ENCODE data around the gene HSD17B8. TPM values are rescaled to one million over a fixed set of nuclear protein-coding genes. Genes with fewer than 3 reads are reported as not detected.

The HSD17B8 gene
- total and polyA plus RNA-seq, 2 donors (not counting 1 experiment from before 2014, with no cell fraction given) = 10.8 to 25.5 TPM

- Histone ChIP-seq H3K9ac (ENCODE audit: low read length) (no peak overlapping the region), H3K4me1 (ENCODE audit: control insufficient read depth in 2 of 2, insufficient read depth in 2 of 2, low read length in 2 of 2) (peaks cover 18 to 20% of the 10 kb centered on the region in 2 donors), H3K4me2 (replicated peaks; ENCODE audit: low read depth, low read length, poor library complexity, severe bottlenecking) (no peak overlapping the region), H3K27me3 (replicated peaks in 1 of 4; ENCODE audit: control extremely low read depth in 1 of 4, control insufficient read depth in 3 of 4, insufficient read depth in 4 of 4, low read length in 3 of 4) (peaks cover 0 to 58% (median 17%) of the 10 kb centered on the region in 4 experiments), H3K36me3 (replicated peaks in 1 of 2; ENCODE audit: control extremely low read depth in 1 of 2, control insufficient read depth in 1 of 2, extremely low read depth in 1 of 2, insufficient read depth in 2 of 2, low read length in 1 of 2) (peaks cover 0 to 17% of the 10 kb centered on the region in 2 experiments), H2AFZ (ENCODE audit: insufficient read depth, low read depth, low read length, poor library complexity, severe bottlenecking) (no peak overlapping the region), H3K4me3 (ENCODE audit: control extremely low read depth in 1 of 5, extremely low read depth in 1 of 5, insufficient read depth in 1 of 5, low read depth in 2 of 5, low read length in 4 of 5) (no peak overlapping the region), H3K27ac (ENCODE audit: low read length in 2 of 2) (no peak overlapping the region), H3K79me2 (ENCODE audit: control insufficient read depth, insufficient read depth, low read length) (no peaks in the 10 kb centered on the region), H4K20me1 (ENCODE audit: control insufficient read depth, insufficient read depth, low read length, poor library complexity, severe bottlenecking) (no peaks in the 10 kb centered on the region), H3K9me3 (ENCODE audit: control extremely low read depth in 1 of 3, control insufficient read depth in 2 of 3, insufficient read depth in 1 of 3, low read length in 2 of 3) (peaks cover 0 to 8% (median 0%) of the 10 kb centered on the region in 3 donors)
- ATAC-seq (ENCODE audit: low read depth) (no peak), DNase-seq (no peak)
- ChIA-PET POLR2A (no interaction called here), CTCF (interaction anchor here (1.4 to 1.8 kb wide), 2 partner anchors 59 to 64 kb away, joined by 5 read pairs; no protein-coding TSS in a partner anchor)
- TF ChIP-seq, protein P1, sequence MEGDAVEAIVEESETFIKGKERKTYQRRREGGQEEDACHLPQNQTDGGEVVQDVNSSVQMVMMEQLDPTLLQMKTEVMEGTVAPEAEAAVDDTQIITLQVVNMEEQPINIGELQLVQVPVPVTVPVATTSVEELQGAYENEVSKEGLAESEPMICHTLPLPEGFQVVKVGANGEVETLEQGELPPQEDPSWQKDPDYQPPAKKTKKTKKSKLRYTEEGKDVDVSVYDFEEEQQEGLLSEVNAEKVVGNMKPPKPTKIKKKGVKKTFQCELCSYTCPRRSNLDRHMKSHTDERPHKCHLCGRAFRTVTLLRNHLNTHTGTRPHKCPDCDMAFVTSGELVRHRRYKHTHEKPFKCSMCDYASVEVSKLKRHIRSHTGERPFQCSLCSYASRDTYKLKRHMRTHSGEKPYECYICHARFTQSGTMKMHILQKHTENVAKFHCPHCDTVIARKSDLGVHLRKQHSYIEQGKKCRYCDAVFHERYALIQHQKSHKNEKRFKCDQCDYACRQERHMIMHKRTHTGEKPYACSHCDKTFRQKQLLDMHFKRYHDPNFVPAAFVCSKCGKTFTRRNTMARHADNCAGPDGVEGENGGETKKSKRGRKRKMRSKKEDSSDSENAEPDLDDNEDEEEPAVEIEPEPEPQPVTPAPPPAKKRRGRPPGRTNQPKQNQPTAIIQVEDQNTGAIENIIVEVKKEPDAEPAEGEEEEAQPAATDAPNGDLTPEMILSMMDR (IDR thresholded peaks at IDR 0.05) = no peak
- TF ChIP-seq EZH2 (IDR thresholded peaks at IDR 0.05; ENCODE audit: borderline replicate concordance, insufficient read depth, low read depth, low read length, poor library complexity, severe bottlenecking) = no peak
- peak overlapping the region; percentile 53 for H3K27ac Mint-ChIP-seq
- peaks cover 37% of the 10 kb centered on the region for H3K27me3 Mint-ChIP-seq
- 83% methylated on average over 10 of the region's 11 CpGs for WGBS (ENCODE audit: insufficient coverage)
- intact Hi-C loops (cut with micrococcal nuclease) = no loop called here
- peaks cover 24% of the 10 kb centered on the region for H3K4me1 Mint-ChIP-seq
- H3K9me3 Mint-ChIP-seq (ENCODE audit: insufficient read depth) = no peaks in the 10 kb centered on the region
- peak overlapping the region; percentile 8 for H3K4me3 Mint-ChIP-seq
These were observed 13.8 kb upstream of the HSD17B8 start for GRCh38 chr6:33190504-33191107.

Data from B cell (primary cell).